Measurements from ENCODE around the gene ZNF354C.
"Not testable (repeated sequence)": the region's sequence is repeated elsewhere in the genome, so short reads cannot be mapped to it uniquely, and the experiment has no call there.

The ZNF354C gene

DNA sequence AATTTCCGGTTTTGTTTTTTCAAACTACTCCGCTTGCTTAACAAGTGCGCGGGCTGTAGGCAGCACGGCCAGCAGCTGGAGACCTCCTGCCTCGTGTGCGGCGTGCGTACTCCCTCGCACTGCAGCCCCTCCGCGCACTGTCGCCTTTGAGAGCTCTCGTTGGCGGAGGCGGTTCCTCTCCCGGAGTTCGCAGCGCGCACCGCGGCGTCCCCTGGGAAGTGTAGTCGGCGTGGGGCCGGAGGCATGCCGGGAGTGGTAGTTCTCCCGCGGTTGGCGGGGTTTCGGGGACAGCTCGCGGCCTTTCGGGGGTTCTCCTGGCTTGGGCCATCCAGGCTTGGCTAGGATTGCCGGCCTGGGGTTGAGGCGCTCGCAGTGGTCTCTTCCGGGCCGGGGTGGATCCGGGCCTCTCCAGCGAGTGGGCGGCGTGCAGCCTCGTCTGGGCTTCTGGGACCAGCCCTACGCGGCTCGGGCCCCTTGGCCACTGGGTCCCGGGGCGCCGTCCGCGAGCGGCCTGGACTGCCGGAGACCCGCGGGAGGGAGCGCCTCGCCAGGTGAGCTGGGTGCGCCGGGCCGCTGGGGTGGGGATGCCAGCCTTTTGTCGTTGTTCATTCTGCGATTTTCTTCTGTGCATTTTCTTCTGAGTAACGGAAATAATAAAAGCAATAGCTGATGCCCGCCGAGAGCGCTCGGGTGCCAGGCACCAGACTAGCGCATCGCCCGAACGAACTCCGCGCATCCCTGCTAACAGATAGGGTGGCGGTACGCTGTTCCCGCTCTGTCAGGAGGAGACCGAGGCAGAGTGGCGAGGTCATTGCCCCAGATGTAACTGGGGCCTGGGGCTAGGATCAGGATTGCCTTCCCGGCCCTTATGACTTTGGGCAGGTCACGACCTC, at the start of gene ZNF354C:
Gene ZNF354C (plus strand): TSS at position 258 of the 893 bp plus-strand sequence. CDS start 1,696 bp downstream, outside the sequence.
- DNase-seq, result peak; percentile 8

DNA sequence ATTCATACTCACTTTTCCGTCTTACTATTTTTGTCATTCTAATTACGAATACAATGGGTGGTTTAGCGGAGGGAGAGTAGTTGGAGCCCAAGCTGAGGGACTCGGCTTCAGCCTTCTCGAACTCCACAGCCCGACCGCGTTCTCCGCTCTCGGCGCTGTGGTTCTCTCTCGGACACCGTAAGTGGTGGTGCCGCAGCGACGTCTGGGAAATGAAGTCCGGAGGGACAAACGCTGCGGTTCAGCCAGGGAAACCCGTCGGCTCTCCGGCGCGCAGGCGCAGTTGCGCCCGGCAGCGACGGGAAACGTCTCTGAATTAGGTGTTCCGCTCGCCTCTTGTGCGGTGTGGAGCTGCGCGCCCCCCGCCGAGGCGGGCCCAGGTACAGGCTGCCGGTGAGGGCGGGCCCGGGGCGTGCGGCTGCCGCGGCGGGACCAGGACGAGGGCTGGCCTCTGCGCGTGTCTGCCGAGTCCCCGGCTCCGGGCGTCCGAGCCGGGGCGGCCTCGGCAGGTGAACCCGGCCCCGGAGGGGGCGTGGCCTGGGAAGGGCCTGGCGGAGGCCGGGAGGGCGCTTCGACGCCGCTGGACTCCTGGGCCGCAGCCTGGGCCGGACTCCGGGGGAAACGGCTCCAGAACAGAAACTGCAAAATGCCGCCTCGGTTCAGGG, 36.5 kb upstream of the ZNF354C start, which contains the start of gene ZNF879:
Gene ZNF879 (plus strand): TSS at position 277 of the 662 bp plus-strand sequence. CDS start 1,201 bp downstream, outside the sequence.
- peak; percentile 16 for DNase-seq

DNA sequence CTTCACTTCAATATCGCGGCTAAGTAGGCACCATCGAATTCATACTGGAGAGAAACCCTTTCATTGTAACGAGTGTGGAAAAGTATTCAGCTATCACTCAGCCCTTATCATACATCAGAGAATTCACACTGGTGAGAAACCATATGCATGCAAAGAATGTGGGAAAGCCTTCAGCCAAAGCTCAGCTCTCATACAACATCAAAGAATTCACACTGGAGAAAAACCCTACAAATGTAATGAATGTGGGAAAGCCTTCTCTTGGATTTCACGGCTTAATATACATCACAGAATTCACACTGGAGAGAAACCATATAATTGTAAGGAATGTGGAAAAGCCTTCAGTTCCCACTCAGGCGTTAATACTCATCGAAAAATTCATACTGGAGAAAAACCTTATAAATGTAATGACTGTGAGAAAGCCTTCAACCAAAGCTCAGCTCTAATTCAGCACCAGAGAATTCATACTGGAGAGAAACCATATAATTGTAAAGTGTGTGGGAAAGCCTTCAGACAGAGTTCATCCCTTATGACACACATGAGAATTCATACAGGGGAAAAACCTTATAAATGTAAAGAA, 27.1 kb upstream of the ZNF354C start:
- DNase-seq, result no peak

DNA sequence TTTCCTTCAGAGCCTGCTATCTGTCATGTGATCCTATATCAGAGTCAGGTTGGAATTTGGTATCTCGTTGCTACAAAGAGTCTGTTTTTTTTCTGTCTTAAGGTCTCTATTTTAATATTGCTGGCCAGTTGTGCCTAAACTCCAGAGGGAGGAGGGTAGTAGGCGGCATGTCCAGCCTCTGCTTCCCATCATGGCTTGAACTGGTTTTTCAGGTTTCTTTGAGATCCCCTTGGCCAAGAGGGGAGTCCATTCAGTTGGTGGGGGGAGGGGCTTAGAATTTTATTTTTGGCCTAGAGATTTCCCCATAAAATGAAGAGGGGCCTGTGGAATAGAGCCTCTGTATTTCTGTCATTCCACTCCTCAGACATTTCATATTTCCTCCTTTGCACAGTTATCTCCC, 15.4 kb upstream of the ZNF354C start:
- DNase-seq, result no peak

DNA sequence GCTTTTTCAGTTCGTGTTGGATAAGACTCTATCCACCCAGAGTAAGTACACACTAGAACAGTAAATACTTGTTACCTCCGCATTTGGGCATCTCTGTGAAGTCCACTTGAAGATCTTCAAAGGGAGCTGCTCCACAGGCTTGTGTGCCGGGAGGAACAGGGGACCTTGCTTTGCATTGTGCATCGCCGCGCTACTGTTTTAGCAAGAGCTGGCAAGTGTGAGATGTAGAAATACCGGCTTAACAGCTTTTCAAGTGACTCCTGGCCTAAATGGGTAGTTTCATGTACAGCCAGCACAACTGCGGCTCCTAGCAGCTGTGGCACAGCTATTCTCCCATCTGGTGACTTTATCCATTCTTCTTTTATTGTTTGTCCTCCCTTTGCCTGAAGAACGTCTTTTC, 8.4 kb upstream of the ZNF354C start:
- DNase-seq, result no peak

DNA sequence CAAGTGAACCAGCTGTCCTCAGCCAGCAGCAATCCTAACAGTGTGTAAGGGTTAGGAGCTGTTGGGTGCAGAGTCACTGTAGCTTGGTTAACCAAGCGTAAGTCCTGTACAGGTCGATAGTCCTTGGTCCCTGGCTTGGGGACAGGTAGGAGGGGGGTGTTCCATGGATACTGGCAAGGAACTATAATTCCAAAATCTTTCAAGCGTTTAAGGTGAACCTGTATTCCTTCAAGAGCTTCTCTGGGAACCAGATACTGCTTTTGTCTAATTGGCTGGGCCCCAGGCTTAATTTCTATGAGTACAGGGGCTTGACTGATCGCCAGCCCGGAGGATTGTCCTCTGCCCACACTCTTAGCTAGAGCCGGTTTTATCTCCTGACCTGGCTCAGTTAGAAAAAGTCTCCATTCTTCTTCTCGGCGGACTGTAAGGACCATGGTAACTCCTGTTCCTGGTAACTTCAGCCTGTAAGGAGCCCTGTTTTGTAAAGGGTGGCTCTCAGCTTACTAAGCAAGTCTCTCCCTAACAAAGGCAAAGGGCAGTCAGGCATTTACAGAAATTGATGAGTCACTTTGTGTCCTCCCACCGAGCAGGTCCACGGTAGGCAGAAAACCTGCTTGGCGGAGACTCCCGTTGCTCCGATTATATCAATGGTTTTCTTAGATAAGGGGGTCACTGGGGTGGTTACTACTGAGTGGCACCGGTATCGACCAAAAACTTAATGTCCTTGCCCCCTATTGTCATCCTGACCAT, 6.0 kb upstream of the ZNF354C start:
- no peak for DNase-seq

DNA sequence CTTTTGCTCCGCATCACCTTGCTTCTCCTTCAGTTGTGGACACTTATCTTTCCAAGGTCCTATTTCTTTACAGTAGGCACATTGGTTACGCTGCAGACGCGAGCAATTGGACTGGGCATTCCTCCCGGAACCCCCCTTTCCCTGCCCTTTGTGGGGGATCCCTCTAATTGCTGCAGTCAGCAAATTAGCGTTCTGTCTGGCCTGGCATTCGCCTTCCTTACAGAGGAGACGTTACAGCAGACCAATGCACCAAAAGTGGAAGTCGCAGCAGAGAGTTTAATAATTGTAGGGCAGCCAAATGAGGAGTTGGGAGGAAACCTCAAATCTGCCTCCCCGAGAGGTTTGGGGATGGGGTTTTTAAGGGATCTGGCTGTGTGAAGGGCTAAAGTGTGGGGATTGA, 5.3 kb upstream of the ZNF354C start:
- DNase-seq, result no peak

DNA sequence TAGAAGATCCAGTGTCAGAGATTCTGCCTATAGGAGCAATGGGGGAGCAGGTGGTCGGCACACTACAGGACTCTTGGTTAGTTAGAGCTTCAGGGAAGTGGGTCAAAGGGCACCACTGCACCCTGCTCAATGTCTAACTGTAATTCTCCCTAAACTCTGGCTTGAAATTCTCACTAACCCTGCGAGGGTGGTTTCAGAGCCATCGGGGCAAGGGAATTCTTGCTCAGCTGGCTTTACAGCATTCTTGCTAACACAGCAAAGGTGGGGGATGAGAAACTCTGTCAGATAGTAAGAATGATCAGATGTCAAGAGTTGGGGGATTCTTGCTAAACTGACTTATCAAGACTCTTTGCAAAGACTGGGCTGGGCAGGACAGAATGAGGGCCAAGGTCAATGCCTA, 4.7 kb upstream of the ZNF354C start:
- DNase-seq, result no peak

DNA sequence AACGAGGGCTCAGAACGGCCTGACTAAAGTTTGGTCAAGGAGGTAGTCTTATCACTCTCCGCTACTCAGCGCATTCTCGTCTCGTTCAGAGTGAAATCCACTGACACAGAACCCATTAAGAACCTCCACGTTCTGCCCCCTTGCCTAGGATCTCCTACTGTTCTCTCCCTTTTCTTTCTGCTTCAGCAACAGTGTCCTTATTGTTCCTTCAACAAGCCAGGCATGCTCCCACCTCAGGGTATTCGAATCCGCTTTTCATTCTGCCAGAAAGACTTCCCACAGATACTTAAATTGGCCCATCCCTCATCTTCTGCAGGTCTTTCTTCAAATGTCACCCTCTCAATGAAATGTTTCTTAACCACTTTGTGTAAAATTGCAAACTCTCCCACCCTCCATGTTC, 4.3 kb upstream of the ZNF354C start:
- DNase-seq, result no peak

DNA sequence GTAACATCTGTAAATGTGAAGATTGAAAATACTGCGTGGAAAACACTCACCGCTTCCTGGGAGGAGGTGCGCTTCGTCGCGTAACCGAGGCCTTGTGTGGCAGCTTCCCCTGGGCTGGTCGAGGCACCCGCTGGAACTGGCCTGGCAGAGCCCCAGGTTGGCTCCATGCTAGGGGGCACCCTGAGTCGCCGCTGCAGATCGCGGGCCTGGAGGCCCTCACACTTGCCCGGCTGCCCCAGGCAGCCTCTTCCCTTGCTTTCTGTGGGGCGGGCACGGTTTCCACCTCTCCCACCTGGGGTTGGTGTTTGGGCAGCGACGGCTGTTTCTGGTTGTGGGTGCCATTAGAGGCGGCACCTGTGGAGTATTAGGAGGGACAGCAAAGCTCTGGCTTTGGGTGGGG, 852 bp downstream of the ZNF354C start:
- DNase-seq, result no peak

DNA sequence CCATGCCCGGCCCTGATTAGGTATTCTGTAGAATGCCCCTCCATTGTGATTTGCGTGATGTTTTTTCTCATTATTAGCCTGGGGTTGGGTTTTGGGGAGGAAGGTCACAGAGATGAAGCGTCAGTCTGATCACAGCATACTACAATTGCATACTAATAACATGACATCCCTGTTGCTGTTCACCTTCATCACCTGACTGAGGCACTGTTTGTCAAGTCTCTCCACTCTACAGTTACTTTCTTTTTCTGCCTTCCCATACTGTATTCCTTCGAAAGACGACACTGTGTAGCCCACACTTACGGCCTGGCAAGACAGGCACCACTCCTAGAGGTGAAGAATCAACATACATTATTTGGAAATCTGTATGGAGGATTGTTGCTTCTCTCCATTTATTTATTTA, 5.5 kb downstream of the ZNF354C start:
- DNase-seq, result no peak

DNA sequence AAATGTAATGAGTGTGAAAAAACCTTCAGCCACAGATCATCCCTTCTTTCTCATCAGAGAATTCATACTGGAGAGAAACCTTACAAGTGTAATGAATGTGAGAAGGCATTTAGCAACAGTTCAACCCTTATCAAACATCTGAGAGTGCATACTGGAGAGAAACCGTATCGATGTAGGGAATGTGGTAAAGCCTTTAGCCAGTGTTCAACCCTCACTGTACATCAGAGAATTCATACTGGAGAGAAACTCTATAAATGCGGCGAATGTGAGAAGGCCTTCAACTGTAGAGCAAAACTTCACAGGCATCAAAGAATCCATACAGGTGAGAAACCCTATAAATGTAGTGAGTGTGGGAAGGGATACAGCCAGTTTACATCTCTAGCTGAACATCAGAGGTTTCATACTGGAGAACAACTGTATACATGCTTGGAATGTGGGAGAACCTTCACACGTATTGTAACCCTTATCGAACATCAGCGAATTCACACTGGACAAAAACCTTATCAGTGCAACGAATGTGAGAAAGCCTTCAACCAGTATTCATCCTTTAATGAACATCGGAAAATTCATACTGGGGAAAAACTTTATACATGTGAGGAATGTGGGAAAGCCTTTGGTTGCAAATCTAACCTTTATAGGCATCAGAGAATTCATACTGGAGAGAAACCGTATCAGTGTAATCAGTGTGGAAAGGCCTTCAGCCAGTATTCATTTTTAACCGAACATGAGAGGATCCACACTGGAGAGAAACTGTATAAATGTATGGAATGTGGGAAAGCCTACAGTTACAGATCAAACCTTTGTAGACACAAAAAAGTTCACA, 19.2 kb downstream of the ZNF354C start:
- no peak for DNase-seq

DNA sequence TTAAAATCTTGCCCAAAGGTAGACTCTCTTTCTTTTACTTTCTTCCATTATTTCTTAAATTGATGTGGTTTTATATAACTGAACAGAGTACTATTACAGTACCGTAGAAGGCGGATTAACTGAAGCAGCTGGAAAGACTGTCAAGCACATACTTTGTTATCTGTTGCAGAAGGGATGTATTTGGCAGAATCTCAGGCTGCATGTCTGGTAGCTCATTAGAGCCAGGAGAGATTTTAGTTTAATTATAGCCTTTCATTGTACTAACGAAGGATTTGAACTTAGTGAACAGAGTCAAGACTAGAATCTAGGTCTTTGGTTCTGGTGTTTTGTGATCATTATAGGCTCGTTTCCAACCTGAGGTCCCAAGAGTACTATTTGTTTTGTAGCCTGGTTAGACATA, 20.6 kb downstream of the ZNF354C start:
- DNase-seq, result no peak

DNA sequence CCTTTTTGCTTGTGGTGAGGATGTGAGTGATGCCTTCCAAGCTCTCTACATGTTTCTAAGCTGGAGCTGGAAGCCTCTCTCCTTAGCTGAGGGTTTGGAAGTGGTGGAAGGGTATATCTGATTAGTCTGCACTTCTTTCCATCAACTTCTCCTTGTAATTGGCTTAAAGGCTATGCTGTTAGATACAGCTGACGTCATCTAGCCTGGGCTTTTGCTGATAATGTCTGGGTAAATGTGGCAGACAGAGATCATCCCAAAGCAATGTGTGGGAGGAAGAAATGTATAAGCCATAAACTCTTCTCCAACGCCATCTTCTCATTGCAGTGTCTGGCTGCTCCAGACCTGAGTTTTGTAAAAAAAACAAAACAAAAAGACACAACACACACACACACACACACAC, 29.3 kb downstream of the ZNF354C start:
- DNase-seq, result no peak

DNA sequence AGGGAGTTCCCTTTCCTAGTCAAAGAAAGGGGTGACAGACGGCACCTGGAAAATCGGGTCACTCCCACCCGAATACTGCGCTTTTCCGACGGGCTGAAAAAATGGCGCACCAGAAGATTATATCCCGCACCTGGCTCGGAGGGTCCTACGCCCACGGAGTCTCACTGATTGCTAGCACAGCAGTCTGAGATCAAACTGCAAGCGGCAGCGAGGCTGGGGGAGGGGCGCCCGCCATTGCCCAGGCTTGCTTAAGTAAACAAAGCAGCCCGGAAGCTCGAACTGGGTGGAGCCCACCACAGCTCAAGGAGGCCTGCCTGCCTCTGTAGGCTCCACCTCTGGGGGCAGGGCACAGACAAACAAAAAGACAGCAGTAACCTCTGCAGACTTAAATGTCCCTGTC, 41.1 kb downstream of the ZNF354C start:
- DNase-seq, result not testable (repeated sequence)

DNA sequence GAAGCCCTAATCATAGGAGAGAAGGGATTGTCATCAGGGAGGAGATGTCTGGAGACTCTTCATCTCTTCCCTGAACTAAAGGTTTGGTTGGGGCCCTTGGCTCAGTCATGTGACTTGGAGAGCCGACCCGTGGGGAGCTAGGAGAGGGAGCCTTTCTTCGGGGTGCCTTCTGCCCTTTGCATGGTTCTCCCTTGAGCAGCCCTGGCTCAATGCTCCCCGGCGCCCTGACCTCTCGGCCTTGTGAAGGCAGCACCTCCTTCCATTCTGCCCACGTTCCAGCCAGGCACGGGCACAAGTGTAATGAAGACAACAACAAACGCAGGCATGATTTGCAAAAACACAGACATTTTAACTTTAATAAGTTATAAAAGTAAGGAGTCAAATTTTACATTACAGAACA, 50.4 kb downstream of the ZNF354C start:
- DNase-seq, result no peak

DNA sequence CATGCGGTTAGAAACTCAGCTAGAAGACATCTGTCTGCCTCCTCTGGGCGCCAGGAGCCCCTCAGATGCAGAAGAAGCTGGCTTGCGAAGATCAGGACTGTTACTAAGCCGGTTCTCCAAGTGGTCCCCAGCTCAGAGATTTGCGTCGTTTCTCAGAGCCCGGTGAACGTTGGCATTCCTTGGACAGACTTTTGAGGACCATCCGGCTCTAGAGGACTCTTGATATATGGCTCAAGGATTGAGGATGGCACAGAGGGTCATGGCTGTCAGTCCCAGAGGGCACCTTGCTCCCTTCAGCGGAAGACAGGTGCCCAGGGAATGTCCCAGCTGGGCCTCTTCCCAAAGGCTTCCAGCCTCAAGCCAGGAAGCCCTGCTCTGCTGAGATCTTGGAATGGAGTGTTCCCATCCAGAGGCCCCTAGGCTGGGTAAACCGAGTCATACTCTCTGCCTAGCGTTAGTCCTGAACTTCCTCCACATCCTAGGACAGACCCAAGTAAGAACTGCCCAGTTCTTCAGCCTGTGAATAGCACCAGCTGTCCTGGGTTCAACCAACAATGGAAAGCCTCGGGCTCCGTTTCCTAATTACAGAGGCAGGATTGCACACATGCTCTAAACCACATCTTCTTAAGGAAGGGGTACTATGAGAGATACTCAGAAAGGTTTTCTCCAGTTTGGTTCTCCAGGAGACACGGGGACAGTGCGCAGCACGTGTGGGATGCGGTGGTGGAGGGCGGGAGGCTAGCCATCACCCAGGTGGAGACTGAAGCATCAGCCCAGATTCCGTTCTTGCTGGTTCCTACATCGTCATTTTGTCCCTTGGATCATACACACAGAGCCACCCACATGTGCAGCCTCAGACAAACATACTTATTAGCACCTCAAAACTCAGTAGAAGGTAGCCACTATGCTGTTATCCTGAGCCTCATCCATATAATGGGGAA, 51.4 kb downstream of the ZNF354C start:
- no peak for DNase-seq

DNA sequence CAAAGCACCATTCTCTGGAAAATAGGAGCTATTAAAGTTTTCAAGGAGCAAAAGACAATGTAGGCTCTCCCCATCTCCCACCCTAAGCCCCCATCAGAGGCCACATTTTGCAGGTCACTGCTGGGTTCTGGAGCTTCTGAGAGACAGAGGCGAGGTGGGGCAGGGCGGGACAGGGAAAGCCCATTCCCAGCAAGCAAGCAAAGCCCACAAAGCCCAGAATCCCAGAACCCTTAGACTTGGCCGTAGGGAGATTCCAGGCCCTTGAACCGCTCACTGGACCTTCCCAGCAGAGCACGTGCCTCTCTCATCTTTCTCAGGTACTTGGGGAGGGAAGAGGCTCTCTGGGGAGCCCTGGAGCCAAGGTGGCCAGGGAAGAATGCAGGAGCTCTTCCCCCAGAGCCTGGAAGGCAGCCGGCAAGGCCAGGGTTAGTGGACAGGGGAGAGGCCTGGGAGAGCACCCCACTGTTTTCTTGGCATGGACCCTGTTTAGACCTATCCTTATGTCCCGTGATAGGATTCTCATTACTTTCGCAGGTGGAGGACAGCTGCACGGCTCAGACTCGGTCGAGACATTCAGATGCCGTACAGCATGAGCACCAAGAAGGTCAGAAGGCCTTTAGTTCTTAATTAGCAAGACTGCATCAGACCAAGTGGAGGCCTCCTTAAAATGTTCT, 52.4 kb downstream of the ZNF354C start:
- DNase-seq, result no peak

DNA sequence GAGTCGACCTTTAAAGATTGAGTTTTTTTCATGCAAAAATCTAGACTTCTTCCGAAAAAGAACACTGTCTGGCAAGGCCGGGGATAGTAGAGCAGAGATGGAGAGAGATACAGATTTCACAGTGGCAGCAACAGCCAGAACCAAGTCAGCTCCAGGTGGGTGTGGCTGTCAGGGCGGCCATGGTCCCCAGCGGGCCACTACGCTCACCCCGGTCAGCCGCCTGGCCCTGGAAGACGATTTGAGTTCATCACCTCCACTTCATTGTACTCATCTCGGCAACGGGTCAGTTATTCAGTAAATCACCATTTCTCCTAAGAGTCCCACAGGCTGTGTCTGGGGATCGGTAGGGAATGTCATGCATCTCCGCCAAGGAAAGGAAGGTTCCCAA, 53.0 kb downstream of the ZNF354C start:
- DNase-seq, result no peak

DNA sequence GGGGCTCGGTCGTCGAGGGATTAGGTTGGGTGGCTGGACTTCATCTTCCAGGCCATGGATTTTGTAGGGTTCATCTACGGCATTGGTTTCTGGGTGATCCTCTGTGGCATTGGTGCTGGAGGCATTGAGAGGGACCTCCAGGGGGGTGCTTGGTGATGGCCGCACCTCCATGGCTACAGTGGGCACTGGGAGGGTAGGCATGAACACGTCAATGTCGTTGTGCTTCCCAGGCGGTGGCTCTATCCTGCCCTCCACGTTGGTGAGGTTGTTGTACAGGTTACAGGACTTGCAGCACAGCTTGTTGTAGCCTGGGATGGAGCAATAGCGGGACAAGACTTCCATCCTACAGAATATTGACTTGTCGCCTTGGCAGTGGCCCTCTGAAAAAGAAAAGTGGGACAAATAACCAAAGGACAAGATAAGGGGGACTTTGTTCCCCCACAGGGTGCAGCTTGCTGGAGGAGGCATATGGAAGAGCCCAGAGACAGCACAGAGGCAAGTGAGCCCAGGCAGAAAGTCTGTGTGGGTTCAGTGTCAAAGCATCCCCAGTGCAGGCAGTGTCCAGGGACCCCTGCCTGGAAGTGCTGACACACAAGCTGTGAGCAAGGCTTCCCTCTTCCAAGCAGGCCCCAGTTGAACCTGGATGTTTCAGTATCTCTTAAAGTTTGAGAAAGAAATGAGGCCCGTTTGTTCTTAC, 53.9 kb downstream of the ZNF354C start:
- no peak for DNase-seq
